NCI-H524 (cell line): Measurements from ENCODE around the gene PRKCQ.

Experiments used
- DNase-seq, 2 experiments: peaks; one replicate each; lab custom pipeline; 2025; lab: John Stamatoyannopoulos, UW

PRKCQ gene

DNA sequence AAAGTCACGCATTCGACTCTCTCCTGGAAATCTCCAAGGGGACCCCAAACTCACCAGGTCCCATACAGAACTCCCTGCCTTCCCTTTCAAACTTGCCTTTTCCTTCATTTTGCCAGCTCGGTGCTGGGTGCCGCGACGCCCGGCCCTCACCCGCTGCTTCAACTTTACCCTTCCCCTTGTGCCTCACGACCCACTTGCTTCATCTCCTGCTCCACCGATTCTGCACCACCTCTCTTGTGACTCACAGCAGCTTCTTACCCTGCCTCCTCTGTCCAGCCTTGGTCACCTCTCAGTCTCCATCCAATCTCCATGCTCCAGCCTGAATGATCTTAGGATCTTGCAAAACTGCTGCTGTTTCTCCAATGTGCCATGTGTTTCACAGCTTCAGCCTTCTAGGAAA lies 59.9 kb downstream of the PRKCQ start:
- DNase-seq = no peak

DNA sequence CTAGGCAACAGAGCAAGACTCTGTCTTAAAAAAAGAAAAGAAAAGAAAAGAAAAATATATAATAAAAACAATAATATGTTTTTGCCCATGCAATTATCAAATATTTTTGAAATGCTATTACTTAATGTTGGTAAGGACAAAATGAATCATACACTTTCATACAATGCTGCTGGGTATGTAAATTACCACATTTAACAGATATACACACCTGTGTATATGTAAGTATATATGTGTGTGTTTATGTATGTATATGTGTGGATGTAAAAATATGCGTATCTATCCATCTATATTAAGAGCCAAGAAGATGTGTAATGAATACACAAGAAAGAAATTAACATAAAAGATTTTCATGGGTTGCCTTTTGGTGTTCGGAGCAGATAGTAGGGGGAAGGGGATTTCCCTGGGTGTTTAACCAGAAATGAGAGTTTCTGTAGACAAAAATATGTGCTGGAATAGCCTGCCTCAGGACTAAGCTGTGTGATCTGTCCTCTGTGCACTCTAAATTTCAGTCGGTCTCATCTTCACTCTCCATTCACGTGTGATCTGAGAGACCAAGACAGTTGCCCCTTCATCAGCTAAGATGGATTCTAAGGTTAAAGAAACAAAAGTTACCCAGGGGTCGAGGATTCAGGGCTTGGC lies 61.2 kb downstream of the PRKCQ start:
- DNase-seq = no peak

DNA sequence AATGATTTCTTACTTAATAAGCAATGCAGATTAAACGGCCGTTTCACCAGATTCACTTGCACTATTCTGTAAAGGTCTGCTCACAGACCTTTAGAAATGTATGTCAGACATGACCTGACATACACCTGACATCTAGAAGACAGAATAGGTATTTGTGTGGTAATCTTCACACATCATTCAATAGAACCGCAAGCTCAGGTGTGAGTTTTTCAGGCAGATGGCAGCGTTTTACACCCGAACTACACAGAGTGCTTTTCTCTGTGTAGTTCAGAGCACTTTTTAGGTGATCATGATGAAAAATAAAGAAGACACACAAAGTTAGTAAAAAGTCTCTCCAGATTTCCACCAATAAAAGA lies 63.2 kb downstream of the PRKCQ start:
- no peak for DNase-seq

DNA sequence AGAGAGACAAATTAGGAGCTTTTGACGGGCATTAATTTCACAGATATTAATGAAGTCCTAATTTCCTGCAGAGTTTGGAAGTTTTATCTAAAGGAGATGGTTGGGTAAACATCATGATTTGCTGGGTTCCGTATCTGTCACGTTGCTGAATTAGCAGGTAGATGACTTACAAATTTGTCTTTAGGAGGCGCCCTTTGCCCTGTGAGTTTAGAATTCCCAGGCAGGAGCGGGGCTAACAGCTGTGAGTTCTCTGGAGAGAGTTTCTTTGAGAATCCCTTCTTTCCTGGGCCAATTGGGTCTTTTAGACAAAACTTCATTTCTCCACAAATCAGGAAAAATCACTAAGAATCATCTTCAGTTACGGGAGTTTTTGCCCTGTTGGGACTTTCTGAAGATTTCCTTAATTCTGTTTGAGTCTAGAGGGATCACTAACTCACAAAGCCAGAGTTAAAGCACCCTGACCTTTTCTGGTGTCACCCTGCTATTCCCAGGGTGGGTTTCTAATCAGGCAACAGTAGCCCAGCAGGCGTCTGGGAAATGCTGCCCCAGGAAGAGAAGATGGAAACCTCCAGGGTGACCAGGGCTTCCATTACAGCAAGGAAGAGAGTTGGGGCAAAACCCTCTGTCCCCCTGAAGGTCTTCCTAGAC lies 63.7 kb downstream of the PRKCQ start:
- no peak for DNase-seq

DNA sequence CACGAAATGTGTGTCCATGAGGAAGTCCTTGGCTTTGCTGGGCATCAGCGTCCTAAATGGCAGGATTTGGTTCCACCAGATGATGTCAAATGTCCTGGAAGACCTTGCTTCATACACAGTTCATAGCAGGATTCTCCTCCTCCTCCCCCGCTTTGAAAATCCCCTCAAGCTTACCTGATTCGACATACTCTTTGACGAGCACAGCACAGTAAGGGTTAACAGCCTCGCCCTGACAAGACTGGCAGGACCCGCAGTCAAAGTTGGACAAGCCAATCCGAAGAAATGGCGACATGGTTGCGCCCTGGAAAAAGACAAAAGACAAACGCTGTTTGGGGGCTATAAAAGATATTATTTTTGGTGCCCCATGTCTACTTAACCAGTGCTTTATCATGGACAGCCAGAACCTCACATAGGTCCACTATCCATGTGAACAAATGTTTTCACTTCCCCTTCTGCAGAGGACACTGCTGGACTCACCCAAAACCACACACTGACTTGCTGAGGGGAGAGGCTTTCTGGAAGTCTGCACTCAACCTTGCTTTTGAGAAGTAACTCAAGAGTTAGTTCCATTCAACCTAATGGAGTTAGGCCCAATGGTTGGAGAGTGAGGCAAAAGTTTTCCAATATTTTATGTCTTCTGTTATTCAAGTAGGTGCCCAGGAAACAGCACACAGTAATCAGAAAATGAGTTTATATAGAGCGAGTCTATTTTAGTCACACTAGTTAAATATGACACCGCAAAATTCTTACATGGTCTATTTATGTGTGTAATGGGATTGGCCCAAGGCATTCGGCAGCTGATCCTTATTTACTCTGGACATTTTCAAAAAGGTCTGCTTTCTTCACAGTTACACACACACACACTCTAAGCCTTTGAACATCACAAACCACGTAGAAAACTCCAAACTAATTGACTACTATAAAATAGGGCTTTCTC lies 65.0 kb downstream of the PRKCQ start:
- no peak for DNase-seq

DNA sequence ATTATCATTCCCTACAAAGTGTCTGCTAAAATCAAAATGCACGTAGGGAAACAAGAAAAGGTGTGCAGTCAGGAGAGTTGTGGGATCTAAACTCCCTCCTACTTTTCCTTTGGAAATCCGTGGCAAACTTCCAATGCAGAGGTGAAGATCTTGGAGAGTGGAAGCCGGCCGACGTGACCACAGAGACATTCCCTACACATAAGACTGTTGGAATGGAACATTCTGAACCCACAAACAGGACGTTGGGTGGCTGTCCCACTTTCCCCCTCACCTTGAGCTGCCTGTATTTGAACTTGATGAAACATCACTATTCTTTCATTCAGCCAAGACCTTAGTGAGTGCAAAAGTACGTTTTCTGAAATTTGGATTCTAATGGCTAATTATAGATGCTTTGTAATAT lies 65.9 kb downstream of the PRKCQ start:
- DNase-seq = no peak

DNA sequence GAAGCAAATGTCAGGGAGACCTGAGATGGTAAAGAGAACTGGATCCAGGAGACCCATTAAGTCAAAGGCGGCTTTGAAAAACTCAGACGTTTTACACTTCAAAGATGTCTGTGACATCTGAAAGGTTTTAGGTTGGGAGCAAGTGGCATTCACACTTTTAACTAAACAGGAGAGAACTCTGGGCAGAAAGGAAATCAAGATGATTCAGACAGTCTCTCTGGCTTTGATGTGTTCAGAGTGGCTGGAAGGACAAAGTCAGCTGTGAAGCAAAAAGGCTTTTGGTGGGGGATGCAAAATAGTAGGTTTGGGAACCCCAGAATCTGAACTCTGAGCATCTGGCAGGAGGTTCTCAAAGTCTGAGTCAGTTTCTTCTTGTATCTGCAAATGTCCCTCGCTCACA lies 66.6 kb downstream of the PRKCQ start:
- DNase-seq = no peak

DNA sequence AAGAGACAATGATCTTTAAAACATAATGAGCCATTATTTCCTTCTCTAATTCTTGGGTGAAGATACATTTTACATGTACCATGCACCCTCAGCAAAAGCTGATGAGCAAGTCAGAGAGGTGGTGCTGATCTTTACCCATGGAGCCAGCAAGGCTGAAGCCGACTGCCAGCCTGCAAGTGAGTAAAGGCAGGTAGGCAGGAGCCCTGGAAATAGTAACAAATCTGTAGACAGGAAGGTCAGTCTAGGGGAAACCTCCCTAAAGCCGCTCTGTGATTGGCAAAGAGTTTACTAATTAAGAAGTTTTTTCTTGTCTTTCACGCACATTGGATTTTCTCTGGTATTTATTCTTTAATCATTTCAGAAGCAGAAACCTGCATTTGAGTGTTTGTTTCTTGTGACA lies 67.9 kb downstream of the PRKCQ start:
- DNase-seq = no peak

DNA sequence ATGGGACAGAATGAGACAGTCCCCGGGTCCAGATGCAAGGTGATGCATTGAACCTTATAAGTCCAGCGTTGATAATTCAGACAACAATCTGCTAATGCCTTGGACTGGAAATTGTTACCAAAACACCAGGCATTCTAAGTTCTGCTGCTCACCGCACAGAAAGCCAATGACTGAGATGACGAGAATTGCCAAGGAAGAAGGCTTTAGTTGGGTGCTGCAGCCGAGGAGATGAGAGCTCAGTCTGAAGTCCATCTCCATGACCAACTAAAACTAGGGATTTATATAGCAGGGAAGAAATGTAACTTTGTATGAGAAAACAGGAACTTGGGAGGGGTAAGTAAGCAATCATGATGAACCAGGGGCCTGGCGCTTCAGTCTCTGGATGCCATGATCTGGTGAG lies 68.7 kb downstream of the PRKCQ start:
- DNase-seq = no peak

DNA sequence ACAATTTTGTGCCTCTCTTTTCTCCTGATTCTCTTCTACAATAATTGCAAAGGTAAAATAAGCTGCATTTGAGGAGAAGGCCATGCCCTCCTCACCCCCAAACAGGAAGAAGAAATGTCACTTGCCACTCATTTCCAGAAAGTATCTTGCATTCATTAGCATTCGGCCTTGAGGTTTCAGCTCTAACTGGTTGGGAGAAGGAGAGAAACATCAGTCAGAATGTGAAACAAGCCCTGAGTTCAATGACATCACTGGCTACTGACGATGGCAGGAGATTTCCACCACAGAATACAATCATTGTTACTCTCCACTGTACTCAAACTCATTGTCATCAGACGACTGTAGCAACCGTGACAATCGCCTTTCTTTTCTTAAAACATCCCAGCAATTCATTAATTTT lies 72.8 kb downstream of the PRKCQ start:
- no peak for DNase-seq

DNA sequence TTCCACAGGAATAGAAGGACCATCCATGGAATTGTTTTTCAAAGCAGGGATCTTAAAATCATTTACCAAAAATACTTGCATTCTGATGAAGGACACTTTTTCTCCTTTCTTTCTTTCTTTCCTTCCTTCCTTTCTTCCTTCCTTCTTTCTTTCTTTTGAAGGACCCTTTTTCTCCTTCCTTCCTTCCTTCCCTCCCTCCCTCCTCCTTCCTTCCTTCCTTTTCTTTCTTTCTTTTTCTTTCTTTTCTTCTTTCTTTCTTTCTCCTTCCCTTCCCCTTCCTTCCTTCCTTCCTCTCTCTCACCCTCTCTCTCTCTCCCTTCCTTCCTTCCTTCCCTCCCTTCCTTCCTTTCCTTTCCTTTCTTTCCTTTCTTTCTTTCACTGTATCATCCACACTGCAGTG lies 74.8 kb downstream of the PRKCQ start:
- DNase-seq = no peak

DNA sequence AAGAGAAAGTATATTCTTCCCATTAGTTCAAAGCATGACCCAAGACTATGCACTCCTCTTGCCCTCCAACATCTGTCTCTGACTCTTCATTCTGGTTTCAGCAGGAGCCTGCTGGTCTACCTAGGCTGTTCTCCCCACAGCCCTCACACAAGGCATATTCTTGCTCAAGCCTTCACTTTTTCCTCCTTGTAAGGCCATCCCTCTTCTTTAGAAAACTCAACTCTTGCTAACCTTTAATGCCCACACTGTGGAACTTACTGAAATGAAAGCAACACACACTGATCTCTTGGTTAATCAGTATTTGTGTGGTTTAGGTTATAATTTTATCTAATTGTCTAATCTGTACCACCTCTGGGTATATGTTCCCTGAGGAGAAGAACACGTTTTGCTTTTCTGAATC lies 75.8 kb downstream of the PRKCQ start:
- DNase-seq = no peak

DNA sequence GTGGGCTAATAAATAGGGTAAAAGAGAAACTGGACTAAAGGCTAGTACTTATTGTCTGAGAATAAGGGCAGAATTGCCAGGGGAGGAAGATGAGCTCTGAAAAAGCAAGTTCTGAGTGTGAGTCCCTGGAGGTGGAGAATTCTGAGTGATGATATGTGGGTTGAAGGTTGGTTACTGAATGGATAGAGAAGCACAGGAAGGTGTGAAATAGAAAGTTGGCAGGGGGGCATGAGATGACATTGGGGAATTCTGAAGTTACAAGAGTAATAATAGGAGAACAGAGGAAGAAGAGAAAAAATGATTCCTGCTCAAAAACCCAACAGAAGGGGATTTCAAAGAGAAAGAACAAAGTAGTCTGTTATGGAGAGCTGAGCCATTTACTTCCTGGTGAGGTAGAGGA lies 76.9 kb downstream of the PRKCQ start:
- no peak for DNase-seq

DNA sequence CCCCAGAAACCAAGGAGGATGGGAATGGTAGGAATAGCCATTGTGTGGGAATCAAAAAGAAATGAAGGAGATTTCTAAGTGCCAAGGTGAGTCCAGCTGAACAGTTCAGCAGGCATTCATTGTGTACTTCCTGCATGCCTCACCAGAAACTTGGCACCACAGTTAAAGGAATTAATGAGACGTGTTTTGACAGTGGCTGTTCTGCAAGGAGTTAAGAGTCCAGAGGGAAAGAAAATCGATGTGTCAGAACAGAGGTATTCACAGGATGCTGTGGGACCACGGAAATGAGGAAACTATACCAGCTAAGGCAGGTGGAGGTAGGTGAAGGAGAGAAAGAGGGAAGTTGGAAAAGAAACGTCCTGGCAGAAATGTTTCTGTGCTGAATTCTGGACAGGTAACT lies 78.1 kb downstream of the PRKCQ start:
- no peak for DNase-seq

DNA sequence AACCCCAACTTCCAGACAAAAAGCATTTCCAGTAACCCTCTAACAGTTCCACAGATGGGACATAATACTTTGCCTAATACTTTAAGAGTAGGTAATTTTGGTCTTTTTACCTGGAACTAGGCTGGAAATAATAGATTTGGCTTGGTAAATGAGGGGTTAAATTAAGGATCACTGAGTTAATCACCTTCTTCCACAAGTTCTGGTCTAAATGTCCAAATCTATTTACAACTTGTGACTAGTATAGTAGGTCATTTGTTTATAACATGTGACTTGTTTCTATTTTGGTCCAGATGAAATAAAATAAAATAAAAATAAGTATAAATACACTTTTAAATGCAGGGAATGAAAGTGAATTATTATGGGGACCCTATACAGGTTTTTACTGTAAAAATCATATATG lies 80.1 kb downstream of the PRKCQ start:
- DNase-seq = no peak

DNA sequence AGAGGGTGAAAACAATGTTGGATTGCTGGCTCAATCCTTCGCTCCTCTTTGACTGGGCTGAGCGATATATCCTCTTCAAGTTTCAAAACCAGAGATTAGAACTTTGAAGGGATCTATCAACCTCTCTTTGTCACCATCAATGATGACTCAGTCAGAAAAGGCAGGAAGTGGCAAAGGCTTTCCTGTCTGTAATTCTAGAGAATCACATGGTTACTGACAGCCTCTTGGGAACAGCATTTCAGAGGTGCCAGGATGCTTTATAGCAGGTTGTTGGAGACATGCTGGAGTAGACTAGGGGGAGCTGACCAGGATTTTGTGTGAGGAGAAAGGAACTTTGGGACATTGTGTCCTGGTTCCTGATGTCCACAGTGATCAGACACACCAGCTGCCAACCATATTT lies 81.3 kb downstream of the PRKCQ start:
- no peak for DNase-seq

DNA sequence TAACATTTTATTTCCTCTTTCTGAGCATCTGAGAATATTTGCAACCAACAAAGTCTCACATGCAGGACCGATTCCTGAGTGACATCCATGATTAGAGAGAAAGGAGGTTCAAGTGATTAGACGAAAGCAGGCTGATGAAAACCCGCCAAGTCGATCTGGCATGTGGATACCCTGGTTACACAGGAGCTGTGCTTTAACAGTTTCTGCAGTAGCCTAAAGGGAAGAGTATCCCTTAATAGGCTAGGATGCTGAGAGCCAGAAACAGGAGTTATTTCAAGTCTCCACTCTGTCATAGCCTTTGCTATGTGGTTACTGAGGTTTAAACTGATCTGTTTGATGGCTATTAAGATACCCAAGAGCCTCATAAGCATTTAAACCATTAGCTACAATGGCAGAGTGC lies 82.5 kb downstream of the PRKCQ start:
- no peak for DNase-seq

DNA sequence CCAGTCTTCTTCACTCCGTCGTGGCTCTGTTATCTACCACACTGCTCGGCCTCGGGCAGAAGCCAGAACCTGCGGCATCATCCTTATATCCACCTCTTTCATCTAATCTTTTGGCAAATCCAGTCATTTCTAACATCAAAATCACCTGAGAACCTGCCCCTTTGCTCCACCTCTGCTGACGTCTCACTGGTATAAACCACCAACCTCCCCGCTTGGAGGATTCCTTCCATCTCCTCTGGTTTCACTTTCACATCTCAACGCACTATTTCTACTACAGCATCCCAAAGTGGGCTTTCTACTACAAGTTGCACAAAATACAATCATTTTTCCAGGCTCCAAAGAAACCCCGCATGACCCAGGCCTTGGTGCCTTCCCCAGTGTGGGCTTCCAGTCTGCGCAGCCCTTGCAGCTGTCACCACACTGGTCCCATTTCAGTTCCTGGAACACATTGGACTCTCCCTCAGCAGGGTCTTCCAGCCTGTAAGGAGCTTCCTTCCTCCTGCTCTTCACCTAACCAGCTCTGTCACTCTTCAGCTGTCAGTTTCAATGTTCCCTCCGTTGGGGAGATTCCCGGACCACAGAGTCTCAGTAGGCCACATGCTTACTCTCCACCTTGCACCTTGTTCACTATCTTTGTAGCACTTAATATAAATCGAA lies 85.0 kb downstream of the PRKCQ start:
- no peak for DNase-seq

DNA sequence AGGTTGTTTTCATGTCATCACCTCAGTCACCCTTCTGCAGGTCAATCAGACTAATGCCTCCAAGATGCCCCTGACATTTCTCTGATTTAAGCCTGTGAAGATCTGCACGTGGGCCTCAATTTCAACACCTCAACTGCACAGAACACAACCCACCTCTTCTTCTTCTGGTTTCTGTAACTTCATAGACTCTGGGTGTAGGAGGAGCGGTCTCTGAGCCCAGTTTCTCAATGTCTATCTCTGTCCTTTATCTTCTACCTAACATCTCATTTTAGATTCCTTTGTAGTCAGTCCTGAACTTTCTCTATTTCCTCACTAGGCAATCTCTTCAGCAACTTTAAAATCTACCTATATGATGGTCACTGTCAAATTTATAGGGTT lies 85.6 kb downstream of the PRKCQ start:
- no peak for DNase-seq

DNA sequence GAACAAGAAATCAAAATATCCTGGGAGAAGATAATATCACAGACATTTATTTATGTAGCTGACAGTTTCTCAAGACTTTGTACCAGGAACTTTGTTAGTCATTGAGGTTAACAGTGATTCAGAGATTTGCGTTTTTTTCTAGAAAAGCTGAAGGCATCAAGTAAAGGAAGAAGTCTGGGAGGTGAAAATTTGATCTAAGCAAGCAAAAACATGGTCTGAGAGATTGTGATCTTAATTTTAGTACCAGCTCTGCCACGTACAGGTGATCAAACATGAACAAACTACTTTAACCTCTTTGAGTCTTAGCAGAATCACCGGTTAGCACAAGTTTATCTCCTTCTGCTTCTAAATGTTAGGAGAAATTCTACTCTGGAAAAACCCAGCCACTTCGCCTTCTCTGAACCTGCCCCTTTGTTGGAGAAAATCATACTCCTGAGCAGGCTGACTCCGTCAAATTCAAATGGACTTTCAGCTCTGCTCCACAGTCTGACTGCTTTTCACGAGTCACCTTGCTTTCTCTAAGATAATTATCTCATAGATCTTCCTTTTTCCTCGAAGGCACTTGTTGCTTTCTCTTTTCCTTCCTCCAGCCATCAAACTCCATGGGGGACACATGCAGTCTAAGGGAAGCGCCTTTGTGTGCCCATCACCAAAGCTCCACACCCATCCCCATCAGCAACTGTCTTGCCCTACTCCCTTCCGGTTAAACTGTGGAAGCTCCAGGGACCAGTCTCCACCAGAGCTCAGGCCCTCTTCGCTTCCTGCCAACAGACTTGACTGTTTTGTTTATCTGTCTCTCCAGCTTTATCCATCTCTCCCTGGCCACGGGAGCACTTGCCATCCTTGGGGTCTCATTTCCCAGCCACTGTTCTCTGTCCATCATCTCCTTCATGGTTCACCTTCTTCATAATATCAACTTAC lies 86.3 kb downstream of the PRKCQ start:
- DNase-seq = no peak

DNA sequence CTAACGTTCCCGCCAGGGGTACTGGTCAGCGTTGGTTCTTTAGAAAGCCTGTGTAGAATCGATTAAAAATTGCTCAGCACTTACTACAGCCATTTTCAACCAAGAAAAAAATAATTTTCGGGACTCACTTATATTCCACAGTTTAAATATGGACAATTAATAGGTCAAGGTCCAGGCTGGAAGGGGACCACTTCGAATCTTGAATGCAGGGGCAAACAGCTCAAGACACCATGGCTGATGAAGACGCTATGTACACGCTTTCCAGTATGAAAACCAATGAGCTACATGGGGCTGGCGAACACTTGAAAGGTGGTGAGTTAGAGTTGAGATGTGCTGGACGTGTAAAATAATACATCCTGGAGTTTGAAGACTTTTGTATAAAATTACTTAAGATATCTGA lies 87.2 kb downstream of the PRKCQ start:
- DNase-seq = no peak
